Measurements from ENCODE around the gene ABCA8. TPM values are rescaled to one million over a fixed set of nuclear protein-coding genes. Genes with fewer than 3 reads are reported as not detected.

ABCA8 gene
- total RNA-seq, 1 experiment from 2014 or later = not detected

- no peak for DNase-seq
- peaks cover 4 to 9% of the 10 kb centered on the region in 2 experiments; a peak in 4 of 5 replicates for H3K9me3 Mint-ChIP-seq
- H3K18ac ChIP-seq (ENCODE audit: insufficient read length, low read depth, low read length) = no peak overlapping the region
- no peak overlapping the region for H4K8ac ChIP-seq (replicated peaks; ENCODE audit: insufficient read length, low read depth, low read length)
- H4K5ac ChIP-seq (ENCODE audit: insufficient read length, low read depth, low read length) = no peak overlapping the region
- peaks cover 2% of the 10 kb centered on the region for H3K27me3 Mint-ChIP-seq (ENCODE audit: low read depth)
- H3K27ac ChIP-seq (ENCODE audit: insufficient read length, low read depth, low read length) = no peak overlapping the region
- no peak overlapping the region for H3K4me2 ChIP-seq (ENCODE audit: insufficient read depth, insufficient read length, low read length)
- H3K4ac ChIP-seq (ENCODE audit: low read depth, low read length) = no peak overlapping the region
- no peaks in the 10 kb centered on the region for H3K27me3 ChIP-seq (ENCODE audit: insufficient read depth, low read length)
- H3K23ac ChIP-seq (ENCODE audit: insufficient read length, low read depth, low read length) = no peak overlapping the region
- H3K36me3 Mint-ChIP-seq (ENCODE audit: insufficient read depth in 1 of 3, low read depth in 3 of 3) = peaks cover 0 to 9% (median 6%) of the 10 kb centered on the region in 3 experiments; a peak in 2 of 7 replicates
- no peak overlapping the region for H2BK5ac ChIP-seq (ENCODE audit: insufficient read length, low read length)
- no peak overlapping the region for H2BK15ac ChIP-seq (ENCODE audit: low read depth, low read length)
- no peak overlapping the region for H3K14ac ChIP-seq (ENCODE audit: insufficient read depth, low read length)
- TF ChIP-seq CTCF (conservative IDR thresholded peaks at IDR 0.05) = no peak
- H3K79me1 ChIP-seq (ENCODE audit: insufficient read depth, low read depth, low read length, poor library complexity, severe bottlenecking) = no peaks in the 10 kb centered on the region
- WGBS (ENCODE audit: extremely low coverage, insufficient read length, low lambda C conversion rate) = no CpG with 5 or more reads among the region's 5 CpGs
- no peak overlapping the region for H3K9ac ChIP-seq (ENCODE audit: extremely low read depth, insufficient read length, low read length)
- no peak overlapping the region for H3K4me3 Mint-ChIP-seq
- H3K9me3 ChIP-seq (ENCODE audit: control insufficient read depth, low read depth, low read length) = no peaks in the 10 kb centered on the region
- no peak overlapping the region for H4K91ac ChIP-seq (ENCODE audit: insufficient read length, low read depth, low read length)
- H3K4me1 ChIP-seq (ENCODE audit: insufficient read depth, low read length) = no peaks in the 10 kb centered on the region
- H2AK5ac ChIP-seq (ENCODE audit: insufficient read length, low read length) = no peak overlapping the region
- no peak overlapping the region for H2BK20ac ChIP-seq (ENCODE audit: low read depth, low read length, poor library complexity, severe bottlenecking)
- H4K20me1 ChIP-seq (ENCODE audit: control insufficient read depth, insufficient read depth, insufficient read length) = no peaks in the 10 kb centered on the region
- H2AFZ ChIP-seq (ENCODE audit: low read length) = no peak overlapping the region
- H3K4me1 Mint-ChIP-seq = no peaks in the 10 kb centered on the region
- H3K79me2 ChIP-seq (ENCODE audit: insufficient read depth, low read length) = no peaks in the 10 kb centered on the region
- no peak overlapping the region for H2BK12ac ChIP-seq (ENCODE audit: insufficient read length, low read depth, low read length)
- no peaks in the 10 kb centered on the region for H3K23me2 ChIP-seq (ENCODE audit: insufficient read length, low read depth, low read length, poor library complexity, severe bottlenecking)
- H2BK120ac ChIP-seq (ENCODE audit: low read depth, low read length, poor library complexity, severe bottlenecking) = no peak overlapping the region
- no peak overlapping the region for H3T11ph ChIP-seq (ENCODE audit: low read length)
- H3K27ac Mint-ChIP-seq = no peak overlapping the region; a peak in 1 of 7 replicates
- no peak overlapping the region for H3K56ac ChIP-seq (ENCODE audit: insufficient read length, low read depth, low read length)
Observed at GRCh38 chr17:68878226-68878885, 76.8 kb downstream of the ABCA8 start.

Measured in H9 (cell line).